Muscle of arm (tissue), 14 donors: ENCODE results near the gene GALE. TPM values are rescaled to one million over a fixed set of nuclear protein-coding genes. Genes with fewer than 3 reads are reported as not detected.
A peak's percentile ranks its signal among the peaks of the same experiment; 100 is the strongest.
"Not testable (repeated sequence)": the region's sequence is repeated elsewhere in the genome, so short reads cannot be mapped to it uniquely, and the experiment has no call there.

Experiments
- DNase-seq: peaks from one replicate; pipeline ENCODE4 v3.0.0-alpha.2; 2013
- long read RNA-seq, 11 donors: transcript quantifications; one replicate each; lab custom pipeline, GENCODE V29; 2026
- polyA plus RNA-seq, 12 donors: library from polyadenylated mRNA; unstranded; fragments of 120-200 nt; gene quantifications; one replicate each; pipeline ENCODE4 v1.2.1, GENCODE V29; 2013; ENCODE audit not compliant: insufficient read length in 12 of 12

The GALE gene
- 10 to 100 TPM in 11 of 12 donors, not detected in 1; 12.9 to 69.3 (median 19.7) TPM for polyA plus RNA-seq
- long read RNA-seq, donor 1, transcript GALE-216 (12 exons, 1,566 nt): major isoform, 17 of 40 reads
- long read RNA-seq, donor 1, partial matches to known transcripts: 19 of 40 reads
- long read RNA-seq, donor 1, other reads (novel, unspliced or antisense): 0 of 40 reads
- long read RNA-seq, donor 2, transcript GALE-216 (12 exons, 1,566 nt): major isoform, 5 of 5 reads
- long read RNA-seq, donor 2, partial matches to known transcripts: 0 of 5 reads
- long read RNA-seq, donor 2, other reads (novel, unspliced or antisense): 0 of 5 reads
- long read RNA-seq, donor 3, partial matches to known transcripts: 0 of 2 reads
- long read RNA-seq, donor 3, other reads (novel, unspliced or antisense): 0 of 2 reads
- long read RNA-seq, donor 4, partial matches to known transcripts: 0 of 1 reads
- long read RNA-seq, donor 4, other reads (novel, unspliced or antisense): 0 of 1 reads
- long read RNA-seq, donor 5, transcript GALE-216 (12 exons, 1,566 nt): major isoform, 7 of 7 reads
- long read RNA-seq, donor 5, partial matches to known transcripts: 0 of 7 reads
- long read RNA-seq, donor 5, other reads (novel, unspliced or antisense): 0 of 7 reads
- long read RNA-seq, donor 6, partial matches to known transcripts: 0 of 1 reads
- long read RNA-seq, donor 6, other reads (novel, unspliced or antisense): 0 of 1 reads
- long read RNA-seq, donor 7, partial matches to known transcripts: 0 of 3 reads
- long read RNA-seq, donor 7, other reads (novel, unspliced or antisense): 0 of 3 reads
- long read RNA-seq, donor 8, partial matches to known transcripts: 11 of 16 reads
- long read RNA-seq, donor 8, other reads (novel, unspliced or antisense): 0 of 16 reads
- long read RNA-seq, donor 9, partial matches to known transcripts: 0 of 4 reads
- long read RNA-seq, donor 9, other reads (novel, unspliced or antisense): 0 of 4 reads
- long read RNA-seq, donor 10: 0 reads
- long read RNA-seq, donor 11: 0 reads

DNA sequence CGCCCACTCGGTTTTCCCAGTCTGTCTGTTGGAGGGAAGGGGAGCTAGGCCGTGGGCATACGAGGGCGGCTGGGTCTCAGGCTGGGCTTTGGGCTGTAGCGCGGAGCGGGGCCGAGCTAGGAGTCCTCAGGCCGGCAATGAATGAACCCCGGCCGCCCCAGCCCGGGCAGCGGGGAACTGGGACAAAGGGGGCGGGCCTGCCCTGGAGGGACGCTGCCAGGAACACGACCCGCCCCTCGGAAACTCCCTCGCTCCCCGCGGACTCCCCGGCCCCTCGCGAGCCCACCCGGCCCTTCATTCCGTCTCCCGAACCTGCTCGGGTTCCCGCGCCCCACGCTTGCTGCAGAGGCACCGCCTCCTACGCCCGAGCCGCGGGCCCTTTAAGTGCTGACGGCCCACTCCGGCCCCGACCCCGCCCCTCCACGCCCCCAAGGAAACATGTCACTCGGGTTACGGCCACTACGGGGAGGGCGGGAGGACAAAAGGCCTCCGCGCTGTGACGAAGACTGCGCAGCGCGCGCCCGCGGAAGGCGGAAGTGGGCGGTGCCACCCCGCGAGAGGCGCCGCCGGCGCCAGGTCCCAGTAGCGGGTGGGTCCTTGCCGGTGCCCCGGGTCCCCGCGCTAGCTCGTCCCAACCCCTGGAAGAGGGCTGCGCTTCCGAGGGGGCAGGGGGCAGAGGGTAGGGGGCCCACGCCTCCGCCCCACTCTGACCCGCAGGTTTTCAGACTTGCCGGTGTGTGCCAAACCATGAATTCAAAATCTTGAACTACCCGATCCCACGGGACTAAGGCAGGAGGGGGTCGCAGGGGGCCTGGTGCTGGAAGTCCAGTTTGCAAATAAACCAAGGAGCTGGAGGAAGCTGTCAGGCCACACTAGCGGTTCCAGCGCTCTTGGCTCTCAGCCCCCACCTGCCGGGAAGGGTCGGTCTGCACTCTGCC is at the start of gene GALE:
Gene GALE, minus strand, starts transcription at position 355 of the 938 bp plus-strand sequence. CDS start 1,747 bp downstream, outside the sequence.
- DNase-seq: peak; percentile 97

DNA sequence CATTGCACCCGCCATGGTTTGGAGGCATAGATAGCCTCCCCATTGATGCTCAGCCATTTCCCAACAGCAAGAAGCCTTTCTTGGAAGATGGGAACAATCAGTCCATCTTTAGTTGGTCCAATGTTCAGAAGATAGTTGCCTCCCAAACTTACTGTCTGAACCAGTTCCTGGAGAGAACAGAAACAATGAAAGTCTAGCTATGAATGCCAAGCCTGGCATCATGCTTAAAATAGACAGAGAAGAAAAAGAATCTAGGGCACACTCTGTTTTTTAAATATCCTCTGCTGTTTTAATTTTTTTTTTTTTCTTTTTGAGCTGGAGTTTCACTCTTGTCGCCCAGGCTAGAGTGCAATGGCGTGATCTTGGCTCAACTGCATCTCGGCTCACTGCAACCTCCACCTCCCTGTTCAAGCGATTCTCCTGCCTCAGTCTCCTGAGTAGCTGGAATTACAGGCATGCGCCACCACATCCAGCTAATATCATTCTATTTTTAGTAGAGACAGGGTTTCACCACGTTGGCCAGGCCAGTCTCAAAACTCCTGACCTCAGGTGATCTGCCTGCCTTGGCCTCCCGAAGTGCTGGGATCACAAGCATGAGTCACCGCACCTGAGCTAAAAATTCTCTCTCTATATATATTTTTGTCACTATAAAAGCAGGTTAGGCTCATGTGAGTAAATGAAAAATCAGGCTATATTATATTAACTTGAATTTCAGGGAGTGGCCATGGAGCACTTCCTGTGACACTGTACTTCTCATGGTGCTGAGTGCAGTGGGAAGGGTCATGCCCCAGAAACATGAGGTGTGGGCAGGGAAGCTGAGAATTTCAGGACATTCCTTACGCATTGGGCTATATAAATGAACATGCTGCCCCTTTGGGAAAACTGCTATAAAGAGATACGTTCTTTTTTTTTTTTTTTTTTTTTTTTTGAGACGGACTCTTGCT is 48.4 kb upstream of the GALE start:
- DNase-seq: no peak

DNA sequence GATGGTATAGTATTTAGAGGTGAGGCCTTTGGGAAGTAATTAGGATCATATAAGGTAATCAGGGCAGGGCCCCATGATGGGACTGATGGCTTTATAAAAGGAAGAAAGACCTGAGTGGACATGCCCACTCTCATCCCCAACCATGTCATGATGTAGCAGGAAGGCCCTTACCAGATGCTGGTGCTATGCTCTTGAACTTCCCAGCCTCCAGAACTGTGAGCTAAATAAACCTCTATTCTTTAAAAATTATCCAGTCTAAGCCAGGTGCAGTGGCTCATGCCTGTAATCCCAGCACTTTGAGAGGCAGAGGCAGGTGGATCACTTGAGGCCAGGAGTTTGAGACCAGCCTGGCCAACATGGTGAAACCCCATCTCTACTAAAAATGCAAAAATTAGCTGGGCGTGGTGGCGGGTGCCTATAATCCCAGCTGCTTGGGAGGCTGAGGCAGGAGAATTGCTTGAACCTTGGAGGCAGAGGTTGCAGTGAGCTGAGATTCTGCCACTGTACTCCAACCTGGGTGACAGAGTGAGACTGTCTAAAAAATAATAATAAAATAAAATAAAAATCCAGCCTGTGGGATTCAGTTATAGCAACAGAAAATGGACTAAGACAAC is 47.0 kb upstream of the GALE start:
- not testable (repeated sequence) for DNase-seq

DNA sequence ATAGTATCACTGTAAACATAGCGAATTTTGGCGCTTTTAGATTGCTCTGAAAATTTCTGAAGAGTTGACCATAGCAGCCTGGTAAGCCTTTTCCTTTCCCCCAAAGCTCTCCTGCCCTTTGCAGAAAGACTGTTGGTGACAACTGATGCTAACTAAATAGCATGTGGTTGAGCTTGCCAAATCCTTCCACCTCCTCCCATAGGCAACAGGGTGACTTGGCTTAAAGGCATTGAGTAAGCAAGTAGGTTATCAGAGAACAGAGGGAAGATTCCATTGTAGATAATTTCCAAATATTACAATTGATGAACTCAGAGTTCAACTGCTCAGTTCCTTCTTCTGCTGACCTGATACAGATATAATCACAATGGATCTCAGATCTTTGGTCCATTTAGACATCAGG is 44.6 kb upstream of the GALE start:
- DNase-seq: no peak

DNA sequence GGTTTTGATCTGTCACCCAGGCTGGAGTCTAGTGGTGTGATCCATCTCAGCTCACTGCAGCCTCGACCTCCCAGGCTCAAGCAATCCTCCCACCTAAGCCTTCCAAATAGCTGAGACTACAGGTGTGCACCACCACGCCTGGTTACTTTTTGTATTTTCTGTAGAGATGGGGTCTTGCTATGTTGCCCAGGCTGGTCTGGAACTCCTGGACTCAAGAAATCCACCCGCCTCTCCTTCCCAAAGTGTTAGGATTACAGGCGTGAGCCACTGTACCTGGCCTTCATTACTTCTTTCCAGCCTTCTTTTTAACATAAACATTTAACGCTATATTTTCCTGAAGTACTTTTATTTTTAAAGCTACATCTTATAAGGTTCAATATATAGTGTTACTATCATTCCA is 43.1 kb upstream of the GALE start:
- DNase-seq: no peak

DNA sequence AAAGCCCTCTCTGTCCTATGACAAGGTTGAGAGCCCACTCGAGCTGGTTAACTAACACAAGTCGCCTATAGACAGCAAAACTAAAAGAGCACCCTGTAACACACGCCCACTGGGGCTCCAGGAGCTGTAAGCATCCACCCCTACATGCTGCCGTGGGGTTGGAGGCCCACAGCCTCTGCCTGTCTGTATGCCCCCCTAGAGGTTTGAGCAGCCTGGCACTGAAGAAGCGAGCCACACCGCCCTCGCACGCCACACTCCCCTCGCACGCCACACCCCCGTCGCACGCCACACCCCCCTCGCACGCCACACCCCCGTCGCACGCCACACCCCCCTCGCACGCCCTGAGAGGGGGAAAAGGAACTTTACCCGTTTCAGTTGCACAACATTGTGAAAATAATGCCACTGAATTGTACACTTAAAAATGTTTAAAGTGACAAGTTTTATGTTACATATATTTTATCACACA is 37.9 kb upstream of the GALE start:
- DNase-seq: peak; percentile 17

DNA sequence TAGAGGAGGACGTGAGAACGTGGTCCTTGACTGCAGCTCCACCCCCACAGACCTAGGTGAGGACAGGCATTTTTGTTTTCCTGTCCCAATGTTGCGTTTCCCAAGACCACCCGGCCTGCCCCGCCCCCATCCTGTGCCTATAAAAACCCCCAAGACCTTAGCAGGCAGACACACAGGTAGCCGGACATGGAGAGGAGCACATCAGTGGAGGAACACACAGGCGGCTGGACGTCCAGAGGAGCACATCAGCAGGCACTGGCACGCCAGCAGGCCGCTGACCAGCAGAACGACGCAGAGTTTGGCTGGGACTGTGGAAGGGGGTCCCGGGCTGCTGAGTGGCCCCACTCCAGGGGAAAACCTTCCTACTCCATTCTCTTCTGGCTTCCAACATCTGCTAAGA is 37.4 kb upstream of the GALE start:
- no peak for DNase-seq

DNA sequence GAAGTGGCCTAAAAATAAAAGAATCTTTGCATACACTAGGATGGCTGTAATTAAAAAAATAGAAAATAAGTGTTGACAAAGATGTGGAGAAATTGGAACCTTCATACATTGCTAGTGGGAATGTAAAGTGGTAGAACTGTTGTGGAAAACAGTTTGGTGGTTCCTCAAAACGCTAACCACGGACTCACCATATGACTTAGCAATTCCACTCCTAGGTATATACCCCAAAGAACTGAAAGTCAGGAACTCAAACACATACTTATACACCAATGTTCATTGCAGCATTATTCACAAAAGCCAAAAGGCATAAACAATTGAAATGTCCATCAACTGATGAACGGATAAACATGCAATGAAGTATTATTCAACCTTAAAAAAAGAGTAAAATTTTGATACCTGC is 35.5 kb upstream of the GALE start:
- no peak for DNase-seq

DNA sequence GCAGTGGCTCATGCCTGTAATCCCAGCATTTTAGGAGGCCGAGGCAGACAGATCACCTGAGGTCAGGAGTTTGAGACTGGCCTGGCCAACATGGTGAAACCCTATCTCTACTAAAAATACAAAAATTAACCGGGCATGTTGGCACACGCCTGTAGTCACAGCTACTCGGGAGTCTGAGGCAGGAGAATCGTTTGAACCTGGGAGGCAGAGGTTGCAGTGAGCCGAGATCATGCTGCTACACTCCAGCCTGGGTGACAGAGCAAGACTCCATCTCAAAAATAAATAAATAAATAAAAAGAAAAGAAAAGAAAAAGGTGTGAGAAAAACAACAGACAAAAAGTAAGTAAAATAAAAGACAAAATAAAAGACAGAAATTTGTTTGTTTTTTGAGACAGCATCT is 33.6 kb upstream of the GALE start:
- DNase-seq: not testable (repeated sequence)

DNA sequence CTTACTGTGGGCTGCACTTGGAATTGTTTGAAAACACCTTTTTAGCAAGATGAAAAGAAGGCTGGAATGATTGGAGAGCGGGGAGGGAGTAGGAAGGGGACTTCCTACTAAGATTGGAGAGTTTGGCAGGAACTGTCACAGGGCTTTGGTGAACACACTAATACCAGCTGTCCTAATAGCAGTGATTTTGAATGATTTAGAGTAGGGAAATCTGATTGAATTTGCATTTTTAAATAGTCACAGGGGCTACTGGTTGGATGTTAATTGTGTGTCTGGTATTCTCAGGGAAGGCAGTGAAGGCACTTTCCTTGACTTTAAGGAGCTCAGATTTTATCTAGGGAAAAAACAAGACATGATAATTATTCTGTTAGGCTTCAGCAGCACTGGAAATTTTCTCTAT is 27.2 kb upstream of the GALE start:
- no peak for DNase-seq

DNA sequence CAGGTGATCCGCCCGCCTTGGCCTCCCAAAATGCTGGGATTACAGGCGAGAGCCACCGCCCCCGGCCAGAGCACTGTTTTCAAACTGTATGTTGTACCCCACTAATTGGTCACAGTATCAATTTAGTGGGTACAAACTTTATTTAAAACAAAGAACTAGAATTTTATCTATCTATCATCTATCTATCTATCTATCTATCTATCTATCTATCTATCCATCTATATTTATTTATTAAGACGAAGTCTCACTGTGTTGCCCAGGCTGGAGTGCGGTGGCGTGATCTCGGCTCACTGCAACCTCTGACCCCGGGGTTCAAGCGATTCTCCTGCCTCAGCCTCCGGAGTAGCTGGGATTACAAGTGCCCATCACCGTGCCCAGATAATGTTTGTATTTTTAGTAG is 26.0 kb upstream of the GALE start:
- not testable (repeated sequence) for DNase-seq

DNA sequence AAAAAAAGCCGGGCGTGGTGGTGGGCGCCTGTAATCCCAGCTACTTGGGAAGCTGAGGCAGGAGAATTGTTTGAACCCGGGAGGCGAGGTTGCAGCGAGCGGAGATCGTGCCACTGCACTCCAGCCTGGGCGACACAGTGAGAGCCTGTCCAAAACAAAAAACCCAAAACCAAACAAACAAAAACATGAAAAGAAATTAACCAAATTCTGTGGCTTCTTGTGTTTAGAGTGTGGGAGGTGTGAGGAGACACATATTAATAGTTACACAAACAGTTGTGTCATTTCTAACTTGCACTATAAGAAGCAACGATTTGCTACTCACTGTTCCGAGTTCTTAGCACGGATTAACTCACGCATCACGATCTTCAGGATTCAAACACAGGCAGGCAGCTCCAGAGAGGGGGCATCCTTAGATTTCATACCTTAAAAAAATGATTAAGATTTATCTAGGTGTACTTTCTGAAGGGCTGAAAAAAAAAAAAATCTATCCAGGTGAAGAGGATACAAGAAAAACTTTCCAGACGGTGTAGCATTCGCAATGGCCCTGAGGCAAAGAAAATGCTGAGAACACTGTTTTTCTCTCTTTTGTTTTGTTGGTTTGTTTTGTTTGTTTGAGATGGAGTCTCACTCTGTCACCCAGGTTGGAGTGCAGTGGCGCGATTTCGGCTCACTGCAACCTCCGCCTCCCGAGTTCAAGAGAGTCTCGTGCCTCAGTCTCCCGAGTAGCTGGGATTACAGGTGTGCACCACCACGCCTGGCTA is 25.4 kb upstream of the GALE start:
- no peak for DNase-seq

DNA sequence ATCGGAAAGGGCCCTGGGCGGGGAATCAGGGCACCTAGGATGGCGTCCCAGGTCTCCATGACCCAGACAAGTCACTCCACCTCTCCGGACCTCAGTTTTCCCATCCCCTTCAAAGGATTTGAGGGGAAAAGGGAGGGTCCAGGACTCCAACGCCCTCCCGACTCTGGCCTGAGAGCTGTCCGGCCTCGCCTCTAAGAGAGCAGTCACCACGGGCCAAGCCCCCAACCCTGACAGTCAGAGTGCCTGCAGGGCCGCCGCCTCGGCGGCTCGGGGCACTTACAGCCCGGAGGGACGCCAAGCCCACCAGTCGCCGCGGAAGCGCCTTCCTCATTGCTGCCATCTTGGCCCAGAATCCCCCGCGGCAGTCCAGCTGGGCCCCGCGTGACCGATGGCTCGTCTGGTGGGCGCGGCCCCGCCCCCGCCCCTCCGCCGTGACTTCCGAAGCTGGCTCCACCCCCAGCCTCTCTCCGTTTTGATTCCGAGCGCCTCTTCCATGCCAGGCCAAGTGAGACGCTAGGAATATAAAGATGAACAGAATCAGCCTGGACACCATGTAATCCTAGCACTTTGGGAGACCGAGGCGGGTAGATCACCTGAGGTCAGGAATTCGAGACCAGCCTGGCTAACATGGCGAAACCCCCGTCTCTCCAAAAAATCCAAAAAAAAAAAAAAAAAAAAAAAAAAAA is 24.7 kb upstream of the GALE start, which contains the start of gene HMGCL:
Gene HMGCL, minus strand, starts transcription at position 354 of the 686 bp plus-strand sequence. Its CDS starts 14 bp downstream, at position 340.
- DNase-seq: peak; percentile 93

DNA sequence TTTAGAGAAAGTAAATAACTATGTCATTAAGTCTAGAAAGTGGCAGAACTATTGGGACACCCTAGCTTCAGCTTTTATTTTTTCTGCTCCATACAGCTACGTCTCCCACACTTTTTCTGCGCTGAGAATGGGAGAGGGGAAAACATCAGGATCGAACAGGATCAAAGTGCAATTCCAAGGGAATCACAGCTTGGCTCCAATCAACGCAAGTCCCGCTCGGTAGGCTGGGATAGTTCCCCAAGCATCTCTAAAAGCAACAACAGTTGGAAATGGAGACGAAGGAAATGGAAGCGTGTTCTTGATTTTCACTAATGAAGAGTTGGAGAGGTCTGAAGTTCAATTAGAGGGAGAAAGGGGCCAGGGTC is 24.1 kb upstream of the GALE start:
- DNase-seq: no peak

DNA sequence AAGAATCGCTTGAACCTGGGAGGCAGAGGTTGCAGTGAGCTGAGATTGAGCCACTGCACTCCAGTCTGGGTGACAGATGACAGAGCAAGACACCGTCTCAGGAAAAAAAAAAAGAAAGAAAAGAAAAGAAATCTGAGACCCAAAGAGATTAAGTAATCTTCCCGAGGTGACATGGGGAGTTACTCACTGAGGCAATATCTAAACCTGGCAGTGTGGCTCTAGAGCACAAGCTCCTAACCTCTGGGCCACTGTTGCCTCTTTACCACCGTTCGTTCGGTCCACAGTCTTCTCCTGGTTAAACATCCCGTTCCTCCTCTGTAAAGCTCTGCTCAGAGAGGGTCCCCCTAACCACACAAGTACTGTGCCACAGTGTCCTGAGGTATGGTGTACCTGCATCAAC is 23.2 kb upstream of the GALE start:
- no peak for DNase-seq

DNA sequence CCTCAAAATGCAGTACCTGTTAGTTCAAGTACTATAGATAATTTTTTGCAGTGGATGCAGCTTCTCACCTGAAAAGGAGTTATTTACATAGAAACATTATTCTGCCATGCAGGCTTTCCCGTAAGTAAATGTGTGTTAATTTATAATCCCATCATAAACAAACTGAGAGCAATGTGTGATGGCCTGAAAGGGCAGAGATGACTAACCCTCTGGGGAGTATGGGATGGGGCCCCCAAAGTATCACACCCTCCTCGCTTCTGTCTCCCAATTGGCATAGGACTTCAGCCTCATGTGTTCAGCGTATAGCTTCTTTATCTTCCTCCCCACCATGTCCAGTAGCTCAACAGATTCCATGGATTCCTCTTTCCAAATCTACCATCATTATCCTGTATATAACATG is 17.1 kb upstream of the GALE start:
- no peak for DNase-seq

DNA sequence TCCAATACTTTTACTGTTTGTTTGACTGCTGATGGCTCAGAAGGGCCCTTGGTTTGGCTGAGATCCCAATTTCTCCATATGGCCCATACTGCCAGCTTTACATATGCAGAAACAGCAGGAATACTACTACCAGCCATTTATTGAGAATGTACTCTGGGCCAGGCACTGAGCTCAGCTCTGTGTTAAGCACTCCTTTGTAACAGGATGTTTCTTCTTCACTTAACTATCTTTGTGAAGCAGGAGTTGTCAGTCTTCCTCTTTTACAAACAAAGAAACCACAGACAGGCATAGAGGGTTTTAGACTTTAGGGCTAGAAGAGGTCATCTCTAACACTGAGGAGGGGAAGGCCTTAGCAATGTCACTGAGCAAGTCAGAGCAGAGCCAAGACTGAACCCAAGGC is 16.4 kb upstream of the GALE start:
- no peak for DNase-seq

DNA sequence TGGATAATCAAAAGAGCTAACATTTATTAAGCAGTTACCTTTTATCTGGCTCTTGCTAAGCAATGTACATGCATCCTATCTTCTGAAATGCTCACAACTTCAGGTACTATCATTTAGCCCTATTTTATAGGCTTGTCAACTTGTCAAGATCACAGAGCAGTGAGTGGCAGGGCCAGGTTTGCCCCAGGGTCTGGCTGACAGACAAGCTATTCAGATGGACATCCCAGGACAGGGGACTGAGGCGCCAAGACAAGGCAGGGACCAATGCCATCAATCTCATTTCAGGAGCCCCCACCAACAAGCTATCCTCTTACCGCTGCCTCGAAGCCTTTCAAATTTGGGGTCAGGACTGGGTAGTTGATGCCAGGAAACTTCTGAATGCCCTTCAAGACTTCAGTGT is 15.8 kb upstream of the GALE start:
- DNase-seq: no peak
